HL-60 (cell line): ENCODE results near the gene ADAMTSL3.

Source experiments
- DNase-seq, 2 experiments: peaks; one replicate each; pipeline ENCODE4 v3.0.0-alpha.2; 2010 to 2020; ENCODE audit warnings: low read depth in 1 of 2, low spot score in 1 of 2
- H3K27ac ChIP-seq: fragments of 250-450 bp; sonication (Bioruptor Pico); replicated peaks from 2 replicates; pipeline ENCODE4 v1.5.1; 2020; ENCODE audit warnings: mild to moderate bottlenecking, moderate library complexity
- H3K27me3 ChIP-seq: fragments of 250-450 bp; sonication (Bioruptor Pico); 2 replicates; pipeline ENCODE4 v1.5.1; 2021; ENCODE audit warnings: mild to moderate bottlenecking, moderate library complexity; ENCODE audit not compliant: insufficient read depth, poor library complexity, severe bottlenecking
- H3K4me3 ChIP-seq: replicated peaks from 2 replicates; pipeline ENCODE4 v1.5.1; 2011; ENCODE audit warnings: mild to moderate bottlenecking, control low read depth, low read length; ENCODE audit not compliant: insufficient read depth
- GABPA ChIP-seq: IDR thresholded peaks from 2 replicates; pipeline ENCODE4 v1.6.1; 2012; ENCODE audit warnings: low read depth
- POLR2AphosphoS5 ChIP-seq: IDR thresholded peaks from 2 replicates; pipeline ENCODE4 v1.6.1; 2012; ENCODE audit warnings: low read depth
- SPI1 ChIP-seq: IDR thresholded peaks from 2 replicates; pipeline ENCODE4 v1.6.1; 2012; ENCODE audit warnings: low read depth, mild to moderate bottlenecking, borderline replicate concordance
- TF ChIP-seq, protein P1 (sequence below): IDR thresholded peaks from one replicate; pipeline ENCODE4 v1.5.1; 2011; ENCODE audit warnings: low read length, control low read depth, inconsistent platforms; ENCODE audit not compliant: insufficient read depth
- TF ChIP-seq, protein P2 (sequence below): IDR thresholded peaks from 2 replicates; pipeline ENCODE4 v1.6.1; 2012; ENCODE audit warnings: low read depth; ENCODE audit not compliant: insufficient replicate concordance

Gene ADAMTSL3

DNA sequence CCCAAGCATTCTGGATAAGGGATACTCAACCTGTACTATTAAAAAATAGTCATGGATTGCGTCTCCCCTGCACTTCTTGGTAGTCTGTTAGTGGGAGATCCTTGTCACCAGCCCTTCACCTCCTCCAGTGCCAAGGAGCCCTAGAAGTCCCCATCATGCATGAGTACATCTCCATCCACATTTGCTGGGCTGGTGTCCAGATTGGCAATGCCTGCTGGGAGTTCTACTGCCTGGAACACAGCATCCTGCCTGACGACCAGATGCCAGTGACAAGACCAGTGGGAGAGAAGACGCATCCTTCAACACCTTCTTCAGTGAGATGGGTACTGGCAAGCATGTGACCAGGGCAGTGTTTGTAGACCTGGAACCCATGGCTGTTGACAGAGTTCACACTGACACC is 85.7 kb downstream of the ADAMTSL3 start:
- no peaks in the 10 kb centered on the region for H3K27me3 ChIP-seq
- TF ChIP-seq, protein P1, sequence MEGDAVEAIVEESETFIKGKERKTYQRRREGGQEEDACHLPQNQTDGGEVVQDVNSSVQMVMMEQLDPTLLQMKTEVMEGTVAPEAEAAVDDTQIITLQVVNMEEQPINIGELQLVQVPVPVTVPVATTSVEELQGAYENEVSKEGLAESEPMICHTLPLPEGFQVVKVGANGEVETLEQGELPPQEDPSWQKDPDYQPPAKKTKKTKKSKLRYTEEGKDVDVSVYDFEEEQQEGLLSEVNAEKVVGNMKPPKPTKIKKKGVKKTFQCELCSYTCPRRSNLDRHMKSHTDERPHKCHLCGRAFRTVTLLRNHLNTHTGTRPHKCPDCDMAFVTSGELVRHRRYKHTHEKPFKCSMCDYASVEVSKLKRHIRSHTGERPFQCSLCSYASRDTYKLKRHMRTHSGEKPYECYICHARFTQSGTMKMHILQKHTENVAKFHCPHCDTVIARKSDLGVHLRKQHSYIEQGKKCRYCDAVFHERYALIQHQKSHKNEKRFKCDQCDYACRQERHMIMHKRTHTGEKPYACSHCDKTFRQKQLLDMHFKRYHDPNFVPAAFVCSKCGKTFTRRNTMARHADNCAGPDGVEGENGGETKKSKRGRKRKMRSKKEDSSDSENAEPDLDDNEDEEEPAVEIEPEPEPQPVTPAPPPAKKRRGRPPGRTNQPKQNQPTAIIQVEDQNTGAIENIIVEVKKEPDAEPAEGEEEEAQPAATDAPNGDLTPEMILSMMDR: no peak
- no peak for TF ChIP-seq SPI1
- TF ChIP-seq, protein P2, sequence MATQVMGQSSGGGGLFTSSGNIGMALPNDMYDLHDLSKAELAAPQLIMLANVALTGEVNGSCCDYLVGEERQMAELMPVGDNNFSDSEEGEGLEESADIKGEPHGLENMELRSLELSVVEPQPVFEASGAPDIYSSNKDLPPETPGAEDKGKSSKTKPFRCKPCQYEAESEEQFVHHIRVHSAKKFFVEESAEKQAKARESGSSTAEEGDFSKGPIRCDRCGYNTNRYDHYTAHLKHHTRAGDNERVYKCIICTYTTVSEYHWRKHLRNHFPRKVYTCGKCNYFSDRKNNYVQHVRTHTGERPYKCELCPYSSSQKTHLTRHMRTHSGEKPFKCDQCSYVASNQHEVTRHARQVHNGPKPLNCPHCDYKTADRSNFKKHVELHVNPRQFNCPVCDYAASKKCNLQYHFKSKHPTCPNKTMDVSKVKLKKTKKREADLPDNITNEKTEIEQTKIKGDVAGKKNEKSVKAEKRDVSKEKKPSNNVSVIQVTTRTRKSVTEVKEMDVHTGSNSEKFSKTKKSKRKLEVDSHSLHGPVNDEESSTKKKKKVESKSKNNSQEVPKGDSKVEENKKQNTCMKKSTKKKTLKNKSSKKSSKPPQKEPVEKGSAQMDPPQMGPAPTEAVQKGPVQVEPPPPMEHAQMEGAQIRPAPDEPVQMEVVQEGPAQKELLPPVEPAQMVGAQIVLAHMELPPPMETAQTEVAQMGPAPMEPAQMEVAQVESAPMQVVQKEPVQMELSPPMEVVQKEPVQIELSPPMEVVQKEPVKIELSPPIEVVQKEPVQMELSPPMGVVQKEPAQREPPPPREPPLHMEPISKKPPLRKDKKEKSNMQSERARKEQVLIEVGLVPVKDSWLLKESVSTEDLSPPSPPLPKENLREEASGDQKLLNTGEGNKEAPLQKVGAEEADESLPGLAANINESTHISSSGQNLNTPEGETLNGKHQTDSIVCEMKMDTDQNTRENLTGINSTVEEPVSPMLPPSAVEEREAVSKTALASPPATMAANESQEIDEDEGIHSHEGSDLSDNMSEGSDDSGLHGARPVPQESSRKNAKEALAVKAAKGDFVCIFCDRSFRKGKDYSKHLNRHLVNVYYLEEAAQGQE: no peak
- no peak for TF ChIP-seq POLR2AphosphoS5
- no peak for TF ChIP-seq GABPA
- DNase-seq: no peak
- no peak overlapping the region for H3K27ac ChIP-seq
- no peak overlapping the region for H3K4me3 ChIP-seq

DNA sequence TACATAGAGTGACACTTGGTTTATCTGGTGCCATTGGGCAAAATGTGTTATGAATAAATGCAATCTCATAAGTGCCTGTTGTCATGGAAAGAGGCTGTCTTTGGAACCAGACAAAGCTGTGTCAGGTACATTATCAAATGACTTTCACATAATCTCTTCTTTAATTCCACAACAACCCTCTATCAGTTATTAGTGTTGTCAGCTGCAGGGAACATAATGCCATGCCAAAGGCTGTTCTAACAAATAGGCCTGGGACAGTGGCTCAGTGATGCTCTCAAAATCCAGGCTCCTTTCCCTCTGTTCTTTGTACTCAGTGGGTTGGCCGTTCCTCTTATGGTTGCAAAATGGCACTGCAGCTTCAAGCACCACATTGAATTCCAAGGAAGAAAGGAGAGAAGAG is 91.8 kb downstream of the ADAMTSL3 start:
- TF ChIP-seq, protein P2: no peak
- TF ChIP-seq GABPA (no peak), SPI1 (no peak), POLR2AphosphoS5 (no peak)
- TF ChIP-seq, protein P1: no peak
- no peak for DNase-seq
- Histone ChIP-seq H3K4me3 (no peak overlapping the region), H3K27ac (no peak overlapping the region), H3K27me3 (no peaks in the 10 kb centered on the region)

DNA sequence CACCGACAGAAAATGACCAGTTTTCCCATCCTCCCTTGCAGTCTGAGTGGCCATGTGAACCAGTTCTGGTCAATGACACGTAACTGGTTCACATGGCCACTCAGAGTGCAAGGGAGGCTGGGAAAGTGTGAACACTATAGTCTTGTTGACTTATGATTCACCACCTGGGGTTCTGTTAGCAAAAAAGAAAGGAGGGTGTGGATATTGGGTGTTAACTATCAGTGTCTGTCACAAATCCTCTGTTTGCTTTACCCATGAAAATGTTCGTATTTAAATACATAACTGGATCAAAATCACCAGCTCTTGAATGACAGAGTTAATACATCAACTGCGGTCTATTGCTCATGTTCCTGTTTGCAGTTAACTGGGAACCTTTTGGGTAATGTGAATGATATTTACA is 92.3 kb downstream of the ADAMTSL3 start:
- TF ChIP-seq POLR2AphosphoS5: no peak
- TF ChIP-seq, protein P1: no peak
- no peak for TF ChIP-seq GABPA
- TF ChIP-seq, protein P2: no peak
- no peak for TF ChIP-seq SPI1
- no peak for DNase-seq
- Histone ChIP-seq H3K27ac (no peak overlapping the region), H3K27me3 (no peaks in the 10 kb centered on the region), H3K4me3 (no peak overlapping the region)
